MV-4-11 (cell line): ENCODE results near the gene PIK3CB.
"Not testable (repeated sequence)": the region's sequence is repeated elsewhere in the genome, so short reads cannot be mapped to it uniquely, and the experiment has no call there.

Experiments used
- DNase-seq: peaks from one replicate; lab custom pipeline; 2025; lab: John Stamatoyannopoulos, UW

Gene PIK3CB

DNA sequence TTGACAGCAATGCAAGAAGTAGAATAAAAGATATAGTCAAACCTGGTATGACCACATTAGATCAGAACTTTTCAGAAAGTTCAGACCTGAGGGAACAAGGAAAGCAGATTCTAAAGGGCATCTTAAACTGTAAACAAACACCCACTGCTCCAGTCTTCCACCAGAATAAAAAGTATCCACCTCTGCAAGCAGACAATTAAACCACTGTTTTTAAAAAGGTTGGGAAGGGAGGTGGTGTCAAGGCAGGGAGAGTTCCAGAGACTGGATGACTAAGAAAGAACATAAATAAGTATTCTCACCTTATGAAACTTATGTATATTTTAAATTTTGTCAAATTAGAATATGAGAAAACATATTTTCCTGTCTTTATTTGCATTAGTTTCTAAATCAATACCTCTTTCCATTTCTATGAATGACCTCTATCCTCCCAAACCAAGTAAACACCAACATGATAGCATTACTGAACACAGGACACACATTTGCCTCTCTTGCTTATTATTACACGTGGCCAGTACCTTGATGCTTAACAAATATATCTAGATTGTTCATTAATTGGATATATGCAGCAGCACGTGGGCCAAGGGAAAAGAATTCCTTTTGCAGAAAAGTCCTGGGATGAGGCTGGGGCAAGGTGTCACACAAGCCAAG, 31.6 kb downstream of the PIK3CB start:
- DNase-seq: no peak

GRCh38 chr3:138802223-138802622, 32.5 kb downstream of the PIK3CB start:
- DNase-seq: not testable (repeated sequence)

GRCh38 chr3:138801792-138802191, 32.9 kb downstream of the PIK3CB start:
- no peak for DNase-seq

DNA sequence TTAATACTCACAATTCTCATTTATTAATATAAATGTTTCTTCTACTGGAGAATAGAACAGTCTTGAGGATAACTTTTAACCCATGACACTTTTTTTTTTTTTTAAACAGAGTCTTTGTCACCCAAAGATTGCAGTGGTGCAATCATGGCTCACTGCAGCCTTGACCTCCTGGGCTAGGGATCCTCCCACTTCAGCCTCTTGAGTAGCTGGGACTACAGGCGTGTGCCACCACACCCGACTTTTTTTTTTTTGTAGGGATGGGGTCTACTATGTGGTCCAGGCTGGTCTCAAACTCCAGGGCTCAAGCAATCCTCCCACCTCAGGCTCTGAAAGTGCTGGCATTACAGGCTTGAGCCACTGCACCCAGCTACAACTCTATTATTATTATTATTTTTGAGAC, 34.5 kb downstream of the PIK3CB start:
- DNase-seq: peak; percentile 26

GRCh38 chr3:138799822-138800221, 34.9 kb downstream of the PIK3CB start:
- DNase-seq: peak; percentile 49

GRCh38 chr3:138797508-138798038, 37.2 kb downstream of the PIK3CB start:
- no peak for DNase-seq

DNA sequence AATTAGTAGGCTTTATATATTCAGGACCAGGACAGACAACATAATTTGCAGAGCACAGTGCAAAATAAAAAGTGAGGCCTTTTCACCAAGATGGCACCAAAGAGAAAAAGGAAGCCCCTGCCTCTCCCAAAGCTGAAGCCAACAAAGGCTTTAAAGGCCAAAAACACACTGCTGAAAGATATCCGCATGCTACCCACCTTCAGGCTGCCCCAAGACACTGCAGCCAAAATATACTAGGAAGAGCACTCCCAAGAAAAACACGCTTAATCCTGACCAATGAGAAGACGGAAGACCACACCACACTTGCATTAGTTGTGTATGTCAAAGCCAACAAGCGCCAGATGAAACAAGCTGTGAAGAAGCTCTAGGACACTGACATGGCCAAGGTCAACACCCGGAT, 38.0 kb downstream of the PIK3CB start:
- no peak for DNase-seq

DNA sequence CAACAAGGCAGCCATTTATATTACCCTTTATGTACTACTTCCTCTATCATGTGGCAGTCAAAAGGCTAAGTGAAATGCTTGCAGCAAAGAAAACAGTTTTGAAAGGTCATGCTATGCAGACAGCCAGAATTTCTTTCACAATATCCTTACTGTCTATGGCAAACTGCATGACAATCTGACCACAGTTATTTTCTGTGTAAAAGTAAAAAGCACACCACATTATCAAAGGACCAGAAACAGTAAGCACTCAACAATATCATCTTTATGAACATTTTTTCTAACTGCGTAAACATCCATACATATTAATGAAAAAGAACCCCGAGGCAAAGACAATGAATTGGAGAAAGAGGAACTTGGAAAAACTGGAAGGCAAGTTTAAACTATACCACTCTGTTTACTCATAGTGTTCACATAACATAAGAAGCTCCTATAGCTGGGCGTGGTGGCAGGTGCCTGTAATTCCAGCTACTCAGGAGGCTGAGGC, 47.9 kb downstream of the PIK3CB start:
- peak; percentile 95 for DNase-seq

DNA sequence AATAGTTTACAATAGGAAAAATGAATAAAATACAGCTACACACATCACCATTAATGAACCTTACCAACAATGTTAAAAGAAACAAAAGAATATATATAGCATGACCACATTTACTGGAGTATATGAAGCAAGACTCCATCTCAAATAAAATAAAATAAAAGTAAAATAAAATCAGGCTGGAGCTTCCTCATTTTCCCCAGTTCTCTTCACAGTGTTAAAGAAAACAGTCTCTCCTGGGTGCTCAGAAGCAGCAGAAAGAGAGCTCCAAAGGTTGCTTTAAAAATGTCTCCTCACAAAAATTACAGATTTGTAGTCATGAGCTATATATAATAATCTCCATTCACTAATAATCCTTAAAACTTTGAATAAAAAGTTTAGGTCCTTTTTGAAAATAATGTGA, 48.8 kb downstream of the PIK3CB start:
- DNase-seq: no peak

- DNase-seq: not testable (repeated sequence)
These were observed 49.3 kb downstream of the PIK3CB start for GRCh38 chr3:138785362-138785857.

- no peak for DNase-seq
These were observed 52.0 kb downstream of the PIK3CB start for GRCh38 chr3:138782755-138783154.

DNA sequence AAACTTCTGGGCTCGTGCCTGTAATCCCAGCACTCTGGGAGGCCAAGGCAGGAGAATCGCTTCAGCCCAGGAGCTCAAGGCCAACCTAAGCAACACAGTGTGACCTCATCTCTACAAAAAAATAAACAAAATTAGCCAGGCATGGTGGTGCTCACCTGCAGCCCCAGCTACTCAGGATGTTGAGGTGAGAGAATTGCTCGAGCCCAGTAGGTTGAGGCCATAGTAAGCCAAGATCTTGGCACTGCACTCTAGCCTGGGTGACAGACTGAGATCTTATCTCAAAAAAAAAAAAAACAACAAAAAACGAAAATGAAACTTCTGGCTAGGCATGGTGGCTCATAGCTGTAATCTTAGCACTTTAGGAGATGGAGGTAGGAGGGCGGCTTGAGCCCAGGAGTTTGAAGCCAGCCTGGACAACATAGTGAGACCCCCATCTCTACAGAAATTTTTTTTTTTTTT, 53.7 kb downstream of the PIK3CB start:
- no peak for DNase-seq

DNA sequence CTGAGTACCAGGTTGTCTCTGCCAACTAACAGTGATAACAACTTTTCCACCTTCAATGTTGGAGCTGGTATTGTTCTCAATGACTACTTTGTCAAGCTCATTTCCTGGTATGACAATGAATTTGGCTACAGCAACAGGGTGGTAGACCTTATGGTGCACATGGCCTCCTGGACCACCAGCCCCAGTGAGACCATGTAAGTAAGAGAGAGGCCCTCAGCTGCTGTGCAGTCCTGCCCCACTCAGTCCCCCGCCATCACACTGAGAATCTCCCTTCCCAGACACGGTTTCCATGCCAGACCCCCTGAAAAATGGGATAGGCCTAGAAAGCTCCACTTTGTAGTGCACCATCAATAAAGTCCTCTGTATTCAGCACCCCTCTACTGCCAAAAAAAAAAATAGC, 56.1 kb downstream of the PIK3CB start:
- no peak for DNase-seq

DNA sequence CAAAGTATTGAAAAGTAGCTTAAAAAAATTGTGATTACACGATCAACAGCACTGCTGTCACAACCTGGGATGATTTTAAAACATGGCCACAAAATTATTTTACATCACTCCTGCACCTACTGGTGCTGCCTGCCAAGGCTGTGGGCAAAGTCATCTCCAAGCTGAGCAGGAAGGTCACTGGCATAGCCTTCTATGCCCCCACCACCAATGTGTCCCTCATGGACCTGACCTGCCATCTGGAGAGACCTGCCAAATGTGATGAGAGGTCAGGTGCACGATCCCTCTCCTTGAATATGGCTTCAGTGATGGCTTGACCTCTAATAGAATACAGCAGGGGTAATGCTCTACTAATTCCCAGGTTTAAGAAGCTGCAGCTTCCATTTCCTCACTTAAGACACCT, 57.8 kb downstream of the PIK3CB start:
- no peak for DNase-seq

- DNase-seq: peak; percentile 36
These were observed 59.5 kb downstream of the PIK3CB start for GRCh38 chr3:138775254-138775595.

GRCh38 chr3:138774529-138775253, 60.0 kb downstream of the PIK3CB start:
- peak; percentile 92 for DNase-seq

- DNase-seq: no peak
These were observed 63.1 kb downstream of the PIK3CB start for GRCh38 chr3:138771585-138771984.

- no peak for DNase-seq
These were observed 65.1 kb downstream of the PIK3CB start for GRCh38 chr3:138769616-138770015.

- DNase-seq: no peak
These were observed 65.8 kb downstream of the PIK3CB start for GRCh38 chr3:138768946-138769345.

DNA sequence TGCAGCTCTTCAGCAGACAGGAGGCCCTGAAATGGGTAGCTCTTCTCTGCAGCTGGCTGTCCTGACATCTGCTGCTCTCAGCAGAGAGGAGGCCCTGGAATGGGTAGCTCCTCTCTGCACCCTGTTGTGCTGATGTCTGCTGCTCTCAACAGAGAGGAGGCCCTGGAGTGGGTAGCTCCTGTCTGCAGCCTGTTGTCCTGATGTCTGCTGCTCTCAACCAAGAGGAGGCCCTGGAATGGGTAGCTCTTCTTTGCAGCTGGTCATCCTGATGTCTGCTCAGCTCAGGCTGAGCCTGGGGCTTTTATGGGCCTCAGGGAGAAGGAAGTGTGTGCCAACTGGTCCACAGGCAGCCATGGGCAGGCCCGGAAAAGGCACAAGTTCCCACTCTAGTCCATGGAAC, 66.6 kb downstream of the PIK3CB start:
- peak; percentile 42 for DNase-seq

GRCh38 chr3:138767498-138768104, 67.1 kb downstream of the PIK3CB start:
- DNase-seq: no peak

DNA sequence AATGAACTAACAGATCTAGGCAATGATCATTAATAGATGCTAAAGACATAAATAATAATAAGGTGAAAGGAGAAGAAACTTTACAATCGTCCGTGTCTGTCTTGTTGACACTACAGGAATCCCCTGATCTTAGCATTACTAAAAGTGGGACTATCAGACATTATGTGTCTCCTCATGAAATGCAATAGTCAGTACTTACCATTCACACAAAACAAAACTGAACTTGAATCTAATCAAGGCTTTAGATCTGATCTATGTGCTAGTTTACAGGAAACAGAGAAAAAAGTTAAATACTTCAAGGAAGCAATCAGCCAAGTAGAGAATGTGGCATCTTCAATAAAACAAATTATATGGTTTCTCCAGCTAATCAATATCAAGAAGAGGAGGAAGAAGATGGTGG, 73.7 kb downstream of the PIK3CB start:
- no peak for DNase-seq

DNA sequence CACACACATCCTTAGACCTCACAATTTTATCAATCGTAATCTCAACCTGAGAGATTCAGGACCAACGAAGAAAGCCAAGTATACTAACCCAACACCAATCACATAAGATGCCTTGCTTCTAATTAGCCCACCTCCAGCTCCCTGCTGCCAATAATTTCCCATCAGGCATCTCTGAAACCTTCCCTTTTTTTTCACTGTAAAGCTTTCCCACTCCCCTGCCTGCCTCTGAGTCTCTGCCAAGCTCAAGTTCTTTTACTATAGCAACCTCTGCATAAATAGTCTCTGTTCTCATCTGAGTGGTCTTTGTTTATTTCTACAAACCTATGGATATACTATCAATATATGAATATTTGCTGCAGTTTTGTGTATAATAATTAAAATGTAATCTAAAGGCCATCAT, 86.5 kb downstream of the PIK3CB start:
- DNase-seq: no peak
